Adrenal gland (tissue), 19 donors: ENCODE measurements around the gene ABHD11. TPM values are rescaled to one million over a fixed set of nuclear protein-coding genes. Genes with fewer than 3 reads are reported as not detected.
A peak's percentile ranks its signal among the peaks of the same experiment; 100 is the strongest.
"Not testable (repeated sequence)": the region's sequence is repeated elsewhere in the genome, so short reads cannot be mapped to it uniquely, and the experiment has no call there.

Experiments
- DNase-seq, 7 donors: peaks; one replicate each; pipeline ENCODE4 v3.0.0-alpha.2; 2019 to 2020
- H3K27ac ChIP-seq, 5 donors: fragments of 200-600 bp; sonication (generic) in 4 of 5; 1 replicate in 3 of 5; 2 replicates in 2 of 5; pipeline versions ENCODE4 v1.5.1 to v1.8.0; 2016 to 2020; ENCODE audit warnings: mild to moderate bottlenecking in 1 of 5
- H3K27me3 ChIP-seq: fragments of 200-600 bp; 2 replicates; pipeline ENCODE4 v1.8.0; 2021
- H3K36me3 ChIP-seq, 2 donors: fragments of 200-600 bp; replicated peaks in 1 of 2; 1 replicate in 1 of 2; 2 replicates in 1 of 2; pipeline versions ENCODE4 v1.5.1 to v1.8.0; 2018 to 2022
- H3K4me1 ChIP-seq, 2 donors: fragments of 200-600 bp; replicated peaks in 1 of 2; 1 replicate in 1 of 2; 2 replicates in 1 of 2; pipeline versions ENCODE4 v1.5.1 to v1.8.0; 2018 to 2021
- H3K4me3 ChIP-seq, 4 donors: fragments of 200-600 bp; sonication (generic) in 3 of 4; one replicate each; pipeline ENCODE4 v1.5.1; 2016 to 2018
- H3K9me3 ChIP-seq, 3 donors: fragments of 200-600 bp; sonication (generic) in 1 of 3; replicated peaks in 1 of 3; 1 replicate in 2 of 3; 2 replicates in 1 of 3; pipeline versions ENCODE4 v1.5.1 to v1.8.0; 2016 to 2021
- CTCF ChIP-seq, 6 experiments: fragments of 450-650 bp in 4 of 6; fragments of 200-600 bp in 2 of 6; sonication (generic) in 1 of 6; IDR thresholded peaks; 1 replicate in 5 of 6; 2 replicates in 1 of 6; pipeline versions ENCODE4 v1.5.1 to v1.8.0; 2016 to 2021; ENCODE audit warnings: antibody characterized with exemption in 6 of 6, mild to moderate bottlenecking in 2 of 6, moderate library complexity in 1 of 6
- POLR2A ChIP-seq, 2 donors: fragments of 450-650 bp; IDR thresholded peaks; one replicate each; pipeline ENCODE4 v1.6.1; 2017; ENCODE audit warnings: antibody characterized with exemption in 2 of 2, mild to moderate bottlenecking in 2 of 2, moderate library complexity in 1 of 2
- WGBS, 4 donors: extraction: QIAGEN DNeasy Blood & Tissue Kit in 2 of 4; methylation state at CpG; one replicate each; pipeline versions ENCODE4 v1.1.5 to v1.1.7; 2013 to 2017; 5-methylcytosine and 5-hydroxymethylcytosine counted together
- intact Hi-C, 2 donors: fragments of 100-400 bp; cut with DNase I; formaldehyde crosslinking; loops; one replicate each; pipeline versions ENCODE4 v1.14.1 to v1.15.0; 2022 to 2023
- long read RNA-seq, 10 donors: library from polyadenylated mRNA in 3 of 10; unstranded in 2 of 10; stranded (forward) in 1 of 10; transcript quantifications; one replicate each; pipeline ENCODE4 v2.0.0 and lab custom pipeline, GENCODE V29; 2021 to 2026
- polyA plus RNA-seq, 3 donors: library from polyadenylated mRNA; stranded (reverse); fragments of 200-250 nt in 2 of 3; fragments of 350-450 nt in 1 of 3; fragmentation: Illumina TruSeq in 1 of 3; extraction: RNeasy Lipid Tissue Mini Kit (QIAGEN cat#74804) in 1 of 3; gene quantifications; one replicate each; pipeline ENCODE4 v1.2.3, GENCODE V29; 2013 to 2014
- total RNA-seq, 9 donors: library from RNA; depleted of rRNA in 4 of 9; stranded (reverse); fragments of >200 nt in 4 of 9; fragments of 120-200 nt in 1 of 9; fragmentation: NEBNext Ultra II Directional in 1 of 9; extraction: Animal tissue kit (Norgen Biotek cat#: 25700) in 1 of 9; gene quantifications; one replicate each; pipeline versions ENCODE4 v1.1.0 to v1.2.4, GENCODE V29; 2013 to 2023
- donor health status: healthy with polysubstance abuse.
- donor health status: Bipolar disorder and iron deficiency.
- donor health status: DM: yes; HTN: yes; CAD: no.
- donor health status: DM: no; HTN: no; CAD: no.
- donor health status: DM: no; HTN: no; CAD: no.
- donor health status: DM: yes; HTN: yes; CAD: no.

ABHD11 gene
- total RNA-seq = 10 to 100 TPM; 13.0 to 23.6 (median 18.3) TPM
- polyA plus RNA-seq = 10 to 100 TPM; 15.4 to 41.6 (median 39.2) TPM
- long read RNA-seq, donor 1, transcript ABHD11-201 (6 exons, 1,483 nt) = major isoform, 9 of 10 reads
- long read RNA-seq, donor 1, partial matches to known transcripts = 0 of 10 reads
- long read RNA-seq, donor 1, other reads (novel, unspliced or antisense) = 0 of 10 reads
- long read RNA-seq, donor 2, partial matches to known transcripts = 0 of 3 reads
- long read RNA-seq, donor 2, other reads (novel, unspliced or antisense) = 0 of 3 reads
- long read RNA-seq, donor 3, transcript ABHD11-201 (6 exons, 1,483 nt) = major isoform, 6 of 6 reads
- long read RNA-seq, donor 3, partial matches to known transcripts = 0 of 6 reads
- long read RNA-seq, donor 3, other reads (novel, unspliced or antisense) = 0 of 6 reads
- long read RNA-seq, donor 4, transcript ABHD11-201 (6 exons, 1,483 nt) = major isoform, 19 of 23 reads
- long read RNA-seq, donor 4, partial matches to known transcripts = 1 of 23 reads
- long read RNA-seq, donor 4, other reads (novel, unspliced or antisense) = 2 of 23 reads
- long read RNA-seq, donor 5, transcript ABHD11-201 (6 exons, 1,483 nt) = major isoform, 38 of 48 reads
- long read RNA-seq, donor 5, partial matches to known transcripts = 1 of 48 reads
- long read RNA-seq, donor 5, other reads (novel, unspliced or antisense) = 9 of 48 reads
- long read RNA-seq, donor 6, transcript ABHD11-201 (6 exons, 1,483 nt) = major isoform, 11 of 14 reads
- long read RNA-seq, donor 6, partial matches to known transcripts = 2 of 14 reads
- long read RNA-seq, donor 6, other reads (novel, unspliced or antisense) = 0 of 14 reads
- long read RNA-seq, donor 7, partial matches to known transcripts = 0 of 4 reads
- long read RNA-seq, donor 7, other reads (novel, unspliced or antisense) = 0 of 4 reads
- long read RNA-seq, donor 8, transcript ABHD11-201 (6 exons, 1,483 nt) = major isoform, 8 of 8 reads
- long read RNA-seq, donor 8, partial matches to known transcripts = 0 of 8 reads
- long read RNA-seq, donor 8, other reads (novel, unspliced or antisense) = 0 of 8 reads
- long read RNA-seq, donor 9, partial matches to known transcripts = 0 of 2 reads
- long read RNA-seq, donor 9, other reads (novel, unspliced or antisense) = 0 of 2 reads
- long read RNA-seq, donor 10, partial matches to known transcripts = 0 of 2 reads
- long read RNA-seq, donor 10, other reads (novel, unspliced or antisense) = 0 of 2 reads

- peak; percentile 95 to 99 (median 99) for DNase-seq
- peak within 1 kb of the TSS; percentile 63 to 95 (median 77) for H3K4me3 ChIP-seq
- peak; percentile 70 to 82 for TF ChIP-seq POLR2A (IDR thresholded peaks at IDR 0.05)
- TF ChIP-seq CTCF (IDR thresholded peaks at IDR 0.05) = no peak
- H3K27me3 ChIP-seq = no peaks in the 10 kb centered on the region
- WGBS, 4 donors = 0 to 2% (median 0%) methylated on average over 16 to 82 of the region's 84 CpGs
- H3K9me3 ChIP-seq = no peaks in the 10 kb centered on the region
- peaks cover 7 to 8% of the 10 kb centered on the region in 2 donors for H3K4me1 ChIP-seq
- intact Hi-C loops = no loop called here
- H3K36me3 ChIP-seq = peaks cover 0 to 7% of the 10 kb centered on the region in 2 donors
- peak within 1 kb of the TSS in 4 of 5 donors; percentile 58 to 87 (median 78) for H3K27ac ChIP-seq
Observed at GRCh38 chr7:73738612-73739386, at the start of gene ABHD11. TSS of gene ABHD11 (minus strand) at chr7:73738802. CDS start at chr7:73738770, 32 bp downstream.

GRCh38 chr7:73787786-73788048 lies 49.1 kb upstream of the ABHD11 start:
- H3K36me3 ChIP-seq, H3K4me1 ChIP-seq, H3K9me3 ChIP-seq, intact Hi-C loops, H3K27ac ChIP-seq, H3K27me3 ChIP-seq, H3K4me3 ChIP-seq, DNase-seq: not testable (repeated sequence)
- WGBS, 4 donors = 85 to 92% (median 90%) methylated on average over 1 of the region's 1 CpG

- Histone ChIP-seq H3K27me3 (no peaks in the 10 kb centered on the region), H3K36me3 (no peaks in the 10 kb centered on the region), H3K4me1 (no peaks in the 10 kb centered on the region), H3K9me3 (no peaks in the 10 kb centered on the region), H3K4me3 (no peak overlapping the region), H3K27ac (no peak overlapping the region)
- no peak for TF ChIP-seq POLR2A (IDR thresholded peaks at IDR 0.05)
- TF ChIP-seq CTCF (IDR thresholded peaks at IDR 0.05) = no peak
- intact Hi-C loops = no loop called here
- WGBS, 4 donors = 68 to 80% (median 71%) methylated on average over 1 of the region's 1 CpG
- peak in 1 of 7 donors; percentile 7 for DNase-seq
Observed at GRCh38 chr7:73786588-73786987, 48.0 kb upstream of the ABHD11 start.

GRCh38 chr7:73779517-73779916 lies 40.9 kb upstream of the ABHD11 start:
- Histone ChIP-seq H3K4me3 (no peak overlapping the region), H3K4me1 (no peaks in the 10 kb centered on the region), H3K36me3 (no peaks in the 10 kb centered on the region), H3K27ac (no peak overlapping the region), H3K9me3 (no peaks in the 10 kb centered on the region), H3K27me3 (no peaks in the 10 kb centered on the region)
- TF ChIP-seq POLR2A (IDR thresholded peaks at IDR 0.05) (no peak), CTCF (IDR thresholded peaks at IDR 0.05) (no peak)
- DNase-seq = no peak
- 59 to 91% (median 75%) methylated on average over 1 of the region's 1 CpG for WGBS, 4 donors
- intact Hi-C loops = no loop called here
